Measurements from ENCODE around the gene TUBB4B. TPM values are rescaled to one million over a fixed set of nuclear protein-coding genes. Genes with fewer than 3 reads are reported as not detected.

TUBB4B gene
- total and polyA plus RNA-seq, 2 of the 4 experiments (the other 2 are of a cell fraction) = 237 to 529 TPM

DNA sequence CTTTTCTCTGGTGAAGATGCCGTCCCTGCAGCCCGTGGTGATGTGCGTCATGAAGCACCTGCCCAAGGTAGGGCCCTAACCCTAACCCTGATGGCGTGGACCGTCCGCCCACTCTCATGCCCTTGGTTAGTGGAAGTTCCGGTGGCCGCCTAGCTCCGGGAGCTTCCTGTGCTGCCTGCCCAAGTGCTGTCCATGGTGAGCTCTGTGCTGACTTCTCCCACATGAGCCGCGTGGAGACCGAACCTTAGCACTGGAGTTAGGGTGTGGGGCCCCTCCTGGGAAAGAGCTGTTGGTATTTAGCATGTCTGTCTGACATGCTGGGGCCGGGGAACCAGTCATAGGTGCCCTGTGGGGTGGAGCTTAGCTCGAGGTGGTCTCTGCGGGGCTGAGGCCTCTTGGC is 15.3 kb downstream of the TUBB4B start (continued):
- no peak for TF ChIP-seq CHD1 (IDR thresholded peaks at IDR 0.05; ENCODE audit: low read depth, low read length)
- TF ChIP-seq SMC3 (IDR thresholded peaks at IDR 0.05; ENCODE audit: low read depth, low read length) = no peak

- Histone ChIP-seq H2AK5ac (ENCODE audit: low read depth, low read length) (no peak overlapping the region), H4K91ac (ENCODE audit: insufficient read depth, low read depth, low read length) (no peak overlapping the region), H2BK15ac (ENCODE audit: low read depth, low read length) (no peak overlapping the region), H3K4ac (ENCODE audit: low read depth, low read length) (no peak overlapping the region), H3K79me1 (ENCODE audit: low read depth in 1 of 2, low read length in 2 of 2) (peaks cover 15 to 37% of the 10 kb centered on the region in 2 experiments), H3K36me3 (ENCODE audit: control insufficient read depth, insufficient read depth, low read length) (peaks cover 25% of the 10 kb centered on the region), H4K20me1 (ENCODE audit: insufficient read depth, low read length) (peaks cover 11% of the 10 kb centered on the region), H2BK20ac (ENCODE audit: low read depth, low read length) (no peak overlapping the region), H3K9me1 (ENCODE audit: insufficient read depth, low read length) (no peaks in the 10 kb centered on the region), H3K14ac (replicated peaks; ENCODE audit: low read depth, low read length) (no peak overlapping the region), H3K4me1 (ENCODE audit: control insufficient read depth, insufficient read depth, low read length) (peaks cover 11% of the 10 kb centered on the region), H4K8ac (ENCODE audit: low read depth in 2 of 2, low read length in 2 of 2) (no peak overlapping the region), H4K5ac (ENCODE audit: low read depth, low read length) (no peak overlapping the region), H2BK5ac (ENCODE audit: low read depth, low read length, poor library complexity, severe bottlenecking) (no peak overlapping the region), H2BK120ac (ENCODE audit: low read depth, low read length) (no peak overlapping the region), H3K9ac (ENCODE audit: low read depth, low read length) (no peak overlapping the region), H3K56ac (ENCODE audit: extremely low read depth, insufficient read depth, low read length) (no peak overlapping the region), H2AFZ (replicated peaks; ENCODE audit: low read length, poor library complexity) (no peak overlapping the region), H3K4me2 (ENCODE audit: low read depth, low read length) (no peak overlapping the region), H3K18ac (ENCODE audit: low read depth, low read length) (no peak overlapping the region), H3K27ac (ENCODE audit: insufficient read depth, low read length) (no peak overlapping the region), H3K23ac (ENCODE audit: low read depth, low read length) (no peak overlapping the region), H2AK9ac (replicated peaks; ENCODE audit: low read depth, low read length, poor library complexity) (no peak overlapping the region), H3K9me3 (ENCODE audit: control insufficient read depth, insufficient read depth, low read length) (no peaks in the 10 kb centered on the region), H3K27me3 (ENCODE audit: control insufficient read depth, insufficient read depth, low read length) (no peaks in the 10 kb centered on the region), H3K4me3 (ENCODE audit: insufficient read depth, low read depth, low read length) (no peak overlapping the region)
- dilution Hi-C loops (cut with HindIII; ENCODE audit: low sequenced_read_pairs, unreplicated experiment) (no loop called here), in situ Hi-C loops (cut with MboI; ENCODE audit: low sequenced_read_pairs) (no loop called here), intact Hi-C loops (cut with micrococcal nuclease) (no loop called here)
- ChIA-PET CTCF (no interaction called here), POLR2A (ENCODE audit: unreplicated experiment) (no interaction called here)
- BruUV-seq (replicated peaks) = no TSS peak
- 80% methylated on average over 1 of the region's 15 CpGs; no CpG with 5 or more reads in 1 of the 2 experiments for WGBS, 2 experiments (ENCODE audit: extremely low coverage in 2 of 2, insufficient read length in 1 of 2)
- DNase-seq (no peak), ATAC-seq (ENCODE audit: low read depth) (no peak)
- TF ChIP-seq RAD21 (IDR thresholded peaks at IDR 0.05; ENCODE audit: low read length) = no peak
- no peak for TF ChIP-seq RCOR1 (IDR thresholded peaks at IDR 0.05; ENCODE audit: insufficient replicate concordance, low read length)
- TF ChIP-seq SMC3 (IDR thresholded peaks at IDR 0.05; ENCODE audit: low read depth, low read length) = no peak
- TF ChIP-seq MAZ (IDR thresholded peaks at IDR 0.05; ENCODE audit: borderline replicate concordance, low read depth, low read length) = no peak
- no peak for TF ChIP-seq POLR2A (IDR thresholded peaks at IDR 0.05; ENCODE audit: low read depth, low read length)
- no peak for TF ChIP-seq CEBPB (IDR thresholded peaks at IDR 0.05; ENCODE audit: low read depth, low read length)
- TF ChIP-seq USF2 (IDR thresholded peaks at IDR 0.05; ENCODE audit: low read depth, low read length) = no peak
- no peak for TF ChIP-seq MXI1 (IDR thresholded peaks at IDR 0.05; ENCODE audit: borderline replicate concordance, low read depth, low read length)
- TF ChIP-seq BHLHE40 (IDR thresholded peaks at IDR 0.05; ENCODE audit: low read depth, low read length) = no peak
- TF ChIP-seq MAFK (IDR thresholded peaks at IDR 0.05; ENCODE audit: low read depth, low read length) = no peak
- TF ChIP-seq, protein P1, sequence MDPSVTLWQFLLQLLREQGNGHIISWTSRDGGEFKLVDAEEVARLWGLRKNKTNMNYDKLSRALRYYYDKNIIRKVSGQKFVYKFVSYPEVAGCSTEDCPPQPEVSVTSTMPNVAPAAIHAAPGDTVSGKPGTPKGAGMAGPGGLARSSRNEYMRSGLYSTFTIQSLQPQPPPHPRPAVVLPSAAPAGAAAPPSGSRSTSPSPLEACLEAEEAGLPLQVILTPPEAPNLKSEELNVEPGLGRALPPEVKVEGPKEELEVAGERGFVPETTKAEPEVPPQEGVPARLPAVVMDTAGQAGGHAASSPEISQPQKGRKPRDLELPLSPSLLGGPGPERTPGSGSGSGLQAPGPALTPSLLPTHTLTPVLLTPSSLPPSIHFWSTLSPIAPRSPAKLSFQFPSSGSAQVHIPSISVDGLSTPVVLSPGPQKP (IDR thresholded peaks at IDR 0.05; ENCODE audit: borderline replicate concordance, low read depth, low read length) = no peak
- no peak for TF ChIP-seq RFX5 (IDR thresholded peaks at IDR 0.05; ENCODE audit: low read depth, low read length)
- no peak for TF ChIP-seq CHD1 (IDR thresholded peaks at IDR 0.05; ENCODE audit: low read depth, low read length)
- TF ChIP-seq NFE2L2 (IDR thresholded peaks at IDR 0.05; ENCODE audit: low read depth, low read length) = no peak
- TF ChIP-seq, protein P2, sequence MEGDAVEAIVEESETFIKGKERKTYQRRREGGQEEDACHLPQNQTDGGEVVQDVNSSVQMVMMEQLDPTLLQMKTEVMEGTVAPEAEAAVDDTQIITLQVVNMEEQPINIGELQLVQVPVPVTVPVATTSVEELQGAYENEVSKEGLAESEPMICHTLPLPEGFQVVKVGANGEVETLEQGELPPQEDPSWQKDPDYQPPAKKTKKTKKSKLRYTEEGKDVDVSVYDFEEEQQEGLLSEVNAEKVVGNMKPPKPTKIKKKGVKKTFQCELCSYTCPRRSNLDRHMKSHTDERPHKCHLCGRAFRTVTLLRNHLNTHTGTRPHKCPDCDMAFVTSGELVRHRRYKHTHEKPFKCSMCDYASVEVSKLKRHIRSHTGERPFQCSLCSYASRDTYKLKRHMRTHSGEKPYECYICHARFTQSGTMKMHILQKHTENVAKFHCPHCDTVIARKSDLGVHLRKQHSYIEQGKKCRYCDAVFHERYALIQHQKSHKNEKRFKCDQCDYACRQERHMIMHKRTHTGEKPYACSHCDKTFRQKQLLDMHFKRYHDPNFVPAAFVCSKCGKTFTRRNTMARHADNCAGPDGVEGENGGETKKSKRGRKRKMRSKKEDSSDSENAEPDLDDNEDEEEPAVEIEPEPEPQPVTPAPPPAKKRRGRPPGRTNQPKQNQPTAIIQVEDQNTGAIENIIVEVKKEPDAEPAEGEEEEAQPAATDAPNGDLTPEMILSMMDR (conservative IDR thresholded peaks at IDR 0.05; ENCODE audit: low read depth, low read length) = no peak
Observed at GRCh38 chr9:137256856-137257255, 15.8 kb downstream of the TUBB4B start.

Measured in IMR-90 (cell line).